SK-N-MC (cell line): ENCODE results near the gene PACRG.

Experiments used
- EZH2 ChIP-seq: fragments of 200-600 bp; sonication (generic); IDR thresholded peaks from one replicate; pipeline ENCODE4 v1.6.1; 2017; ENCODE audit warnings: antibody characterized with exemption
- FOXP2 ChIP-seq: optimal IDR thresholded peaks from 2 replicates; pipeline ENCODE3; 2011; ENCODE audit warnings: mild to moderate bottlenecking, moderate library complexity; ENCODE audit not compliant: insufficient read depth; ENCODE audit errors: extremely low read length, control extremely low read depth

DNA sequence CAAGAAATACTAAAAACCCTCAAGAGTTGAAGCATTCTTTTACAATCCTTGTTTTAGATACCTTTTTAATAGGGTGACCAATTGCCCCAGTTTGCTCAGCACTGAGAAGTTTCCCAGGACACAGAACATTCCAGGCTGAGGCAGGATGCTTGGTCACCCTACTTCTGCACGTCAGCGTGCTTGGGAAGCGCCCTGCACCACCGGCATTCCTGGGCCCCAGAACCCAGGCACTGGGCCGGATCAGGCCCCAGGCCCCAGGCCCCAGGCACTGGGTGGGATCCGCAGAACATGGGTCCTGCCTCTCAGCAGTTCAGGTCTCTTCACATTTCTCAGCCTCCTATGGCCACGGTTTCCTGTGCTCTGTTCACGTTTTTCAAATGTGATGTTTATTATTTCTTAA lies 472.9 kb downstream of the PACRG start:
- no peak for TF ChIP-seq EZH2
- no peak for TF ChIP-seq FOXP2
